ENCODE data around the gene EDN1.

EDN1 gene

DNA sequence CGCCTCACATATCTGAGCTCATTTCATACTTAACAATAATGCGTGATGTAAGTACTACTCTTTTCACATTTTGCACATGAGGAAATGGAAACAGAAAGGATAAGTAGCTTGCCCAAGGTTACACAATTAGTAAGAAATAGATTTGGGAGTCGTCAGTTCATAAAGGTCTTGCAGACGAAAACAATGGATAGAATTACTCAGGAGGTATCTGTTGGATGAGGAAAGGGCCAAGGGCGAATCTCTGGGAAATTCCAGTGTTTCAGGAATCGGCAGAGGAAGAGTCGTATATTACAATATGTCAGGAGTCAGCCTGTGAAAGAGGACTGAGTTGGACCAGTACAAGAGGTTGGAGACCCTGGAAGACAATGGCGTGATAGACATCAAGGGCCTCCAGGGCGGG lies 12.8 kb upstream of the EDN1 start:
- TF ChIP-seq REST (IDR thresholded peaks at IDR 0.05; ENCODE audit: insufficient replicate concordance, low read depth) = no peak
- TF ChIP-seq CTCF (IDR thresholded peaks at IDR 0.05; ENCODE audit: insufficient read depth, low read length) = no peak
- no peak for TF ChIP-seq SPI1 (IDR thresholded peaks at IDR 0.05; ENCODE audit: borderline replicate concordance, low read depth)
- TF ChIP-seq POLR2AphosphoS5 (IDR thresholded peaks at IDR 0.05; ENCODE audit: low read depth) = no peak
- TF ChIP-seq GABPA (IDR thresholded peaks at IDR 0.05; ENCODE audit: low read depth) = no peak
- no peak for DNase-seq (ENCODE audit: low read depth in 1 of 2, low spot score in 1 of 2)
- Histone ChIP-seq H3K4me3 (replicated peaks; ENCODE audit: insufficient read depth, low read length) (no peak overlapping the region), H3K27ac (replicated peaks) (no peak overlapping the region), H3K27me3 (ENCODE audit: insufficient read depth, poor library complexity, severe bottlenecking) (no peaks in the 10 kb centered on the region)

DNA sequence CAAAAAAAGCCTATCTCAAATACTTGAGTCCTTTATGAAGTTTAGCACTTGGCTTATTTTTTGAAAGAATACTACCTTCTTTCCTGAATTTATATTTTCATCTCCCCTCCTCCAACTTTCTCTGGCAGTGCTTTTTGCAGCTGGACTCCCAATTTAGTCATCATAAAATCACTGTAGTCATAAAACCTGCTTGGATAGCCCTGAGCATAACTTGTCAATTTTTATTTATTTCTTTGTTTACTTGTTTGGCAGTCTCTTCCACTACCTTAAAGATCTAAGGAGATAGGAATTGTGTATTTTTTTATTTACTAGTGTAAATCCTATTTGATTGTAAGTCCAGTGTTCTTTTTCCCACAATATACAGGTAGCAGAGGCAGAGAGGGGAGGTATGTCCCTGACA lies 11.2 kb upstream of the EDN1 start:
- H3K4me3 ChIP-seq (replicated peaks; ENCODE audit: insufficient read depth, low read length) = no peak overlapping the region
- no peak for DNase-seq (ENCODE audit: low read depth in 1 of 2, low spot score in 1 of 2)
- H3K27me3 ChIP-seq (ENCODE audit: insufficient read depth, poor library complexity, severe bottlenecking) = no peaks in the 10 kb centered on the region
- TF ChIP-seq SPI1 (IDR thresholded peaks at IDR 0.05; ENCODE audit: borderline replicate concordance, low read depth) = no peak
- H3K27ac ChIP-seq (replicated peaks) = no peak overlapping the region

- no peak overlapping the region for H3K4me3 ChIP-seq (replicated peaks; ENCODE audit: insufficient read depth, low read length)
Observed at GRCh38 chr6:12279322-12280091, 10.7 kb upstream of the EDN1 start.

More at GRCh38 chr6:12279322-12280091, 10.7 kb upstream of the EDN1 start:
- Histone ChIP-seq H3K27me3 (ENCODE audit: insufficient read depth, poor library complexity, severe bottlenecking) (no peaks in the 10 kb centered on the region), H3K27ac (replicated peaks) (no peak overlapping the region)
- TF ChIP-seq CTCF (IDR thresholded peaks at IDR 0.05; ENCODE audit: insufficient read depth, low read length) = no peak
- no peak for TF ChIP-seq REST (IDR thresholded peaks at IDR 0.05; ENCODE audit: insufficient replicate concordance, low read depth)
- TF ChIP-seq SPI1 (IDR thresholded peaks at IDR 0.05; ENCODE audit: borderline replicate concordance, low read depth) = no peak
- no peak for TF ChIP-seq POLR2AphosphoS5 (IDR thresholded peaks at IDR 0.05; ENCODE audit: low read depth)
- no peak for TF ChIP-seq GABPA (IDR thresholded peaks at IDR 0.05; ENCODE audit: low read depth)
- DNase-seq (ENCODE audit: low read depth in 1 of 2, low spot score in 1 of 2) = no peak

All from HL-60 (cell line).